ACHN (cell line): ENCODE measurements around the gene SLC4A5.
A peak's percentile ranks its signal among the peaks of the same experiment; 100 is the strongest.
"Not testable (repeated sequence)": the region's sequence is repeated elsewhere in the genome, so short reads cannot be mapped to it uniquely, and the experiment has no call there.

Source experiments
- DNase-seq: peaks from one replicate; pipeline ENCODE4 v3.0.0-alpha.2; 2015
- in situ Hi-C: cut with HindIII; loops from 2 replicates; pipeline ENCODE4 v1.10.0; 2017; ENCODE audit warnings: low sequenced_read_pairs, low pct_ligation_motif_present, low pct_unique_long_range_greater_than_20kb

Gene SLC4A5

GRCh38 chr2:74222300-74222650 is 120.9 kb downstream of the SLC4A5 start:
- DNase-seq, result no peak
- in situ Hi-C loops, result no loop called here

- in situ Hi-C loops, result no loop called here
- no peak for DNase-seq
Observed at GRCh38 chr2:74221604-74222299, 121.5 kb downstream of the SLC4A5 start.

- in situ Hi-C loops, result no loop called here
Observed at GRCh38 chr2:74221091-74221490, 122.1 kb downstream of the SLC4A5 start.

GRCh38 chr2:74219846-74220486 is 123.2 kb downstream of the SLC4A5 start:
- in situ Hi-C loops, result no loop called here
- DNase-seq, result no peak

More at GRCh38 chr2:74221091-74221490, 122.1 kb downstream of the SLC4A5 start:
- DNase-seq, result no peak

GRCh38 chr2:74216642-74217041 is 126.6 kb downstream of the SLC4A5 start:
- in situ Hi-C loops, result no loop called here
- no peak for DNase-seq

GRCh38 chr2:74215771-74216170 is 127.4 kb downstream of the SLC4A5 start:
- in situ Hi-C loops, DNase-seq: not testable (repeated sequence)

- in situ Hi-C loops, result no loop called here
- no peak for DNase-seq
Observed at GRCh38 chr2:74212702-74213410, 130.4 kb downstream of the SLC4A5 start.

GRCh38 chr2:74206180-74206688 is 137.0 kb downstream of the SLC4A5 start:
- peak; percentile 9 for DNase-seq
- in situ Hi-C loops, result no loop called here

GRCh38 chr2:74205596-74205995 is 137.6 kb downstream of the SLC4A5 start:
- DNase-seq, result no peak
- in situ Hi-C loops, result no loop called here

GRCh38 chr2:74205113-74205512 is 138.1 kb downstream of the SLC4A5 start:
- in situ Hi-C loops, result no loop called here
- no peak for DNase-seq

GRCh38 chr2:74204436-74204835 is 138.8 kb downstream of the SLC4A5 start:
- no peak for DNase-seq
- in situ Hi-C loops, result no loop called here

- in situ Hi-C loops, result no loop called here
- DNase-seq, result no peak
Observed at GRCh38 chr2:74201596-74201995, 141.6 kb downstream of the SLC4A5 start.

- no peak for DNase-seq
- in situ Hi-C loops, result no loop called here
Observed at GRCh38 chr2:74201196-74201595, 142.0 kb downstream of the SLC4A5 start.

GRCh38 chr2:74199871-74200305 is 143.3 kb downstream of the SLC4A5 start:
- in situ Hi-C loops, result no loop called here
- DNase-seq, result no peak

GRCh38 chr2:74199275-74199701 is 143.9 kb downstream of the SLC4A5 start:
- no peak for DNase-seq
- in situ Hi-C loops, result no loop called here

GRCh38 chr2:74198461-74199274 is 144.5 kb downstream of the SLC4A5 start, which contains the start of gene MTHFD2:
MTHFD2 (plus strand) TSS chr2:74198615; CDS start chr2:74198642, 27 bp downstream.
- in situ Hi-C loops, result no loop called here
- DNase-seq, result peak; percentile 100

- no peak for DNase-seq
- in situ Hi-C loops, result no loop called here
Observed at GRCh38 chr2:74198023-74198460, 145.2 kb downstream of the SLC4A5 start.

- DNase-seq, result no peak
- in situ Hi-C loops, result no loop called here
Observed at GRCh38 chr2:74197049-74197448, 146.2 kb downstream of the SLC4A5 start.
